K562 (cell line): ENCODE results near the gene MAP3K19. TPM values are rescaled to one million over a fixed set of nuclear protein-coding genes. Genes with fewer than 3 reads are reported as not detected.

ENCODE experiments used
- ATAC-seq: fragments of 200-7000 bp; cut with Tn5 transposase; 3 replicates; pipeline ENCODE4 v1.9.1; 2020; ENCODE audit warnings: moderate library complexity
- BruUV-seq: library from RNA; stranded (reverse); fragments of 400-500 nt; replicated peaks from 2 replicates; lab custom pipeline; 2021; lab: Mats Ljungman, UMichigan
- CTCF ChIA-PET: fragments of 300-600 bp; formaldehyde crosslinking; extraction: SDS; loops from one replicate; lab custom pipeline; 2021; ENCODE audit warnings: low intra/inter-chr PET ratio; lab: Yijun Ruan, JAX
- POLR2A ChIA-PET: fragments of 300-600, 350-650 bp; sonication (Branson Sonifier 250); formaldehyde crosslinking; extraction: SDS; loops from one replicate; lab custom pipeline; 2021; ENCODE audit warnings: antibody characterized with exemption, inconsistent platforms; lab: Yijun Ruan, JAX
- DNase-seq, 4 experiments: peaks; one replicate each; pipeline versions ENCODE4 v3.0.0 to v3.0.0-alpha.2; 2011 to 2018; ENCODE audit warnings: low spot score in 3 of 4, mixed read lengths in 3 of 4; ENCODE audit errors: extremely low read depth in 1 of 4
- FAIRE-seq: peaks from 2 replicates; lab custom pipeline; 2011; peaks lifted over from hg19 to GRCh38; lab: Jason Lieb, UNC
- H2AFZ ChIP-seq: 2 replicates; pipeline ENCODE4 v1.6.0; 2011; ENCODE audit warnings: low read depth, low read length, control low read depth, inconsistent platforms
- H3K27ac ChIP-seq: fragments of 200-600 bp; 3 replicates; pipeline ENCODE4 v1.8.0; 2011; ENCODE audit warnings: low read depth, mild to moderate bottlenecking, control low read depth, inconsistent platforms, low read length, moderate library complexity, mixed read lengths; ENCODE audit errors: extremely low read depth
- H3K27me3 ChIP-seq, 2 experiments: fragments of 300-600 bp in 1 of 2; 2 replicates in 1 of 2; 3 replicates in 1 of 2; pipeline versions ENCODE4 v1.6.0 to v1.8.0; 2011; ENCODE audit warnings: inconsistent platforms in 2 of 2, low read length in 2 of 2, mild to moderate bottlenecking in 1 of 2, mixed read lengths in 1 of 2, moderate library complexity in 1 of 2; ENCODE audit not compliant: control insufficient read depth in 2 of 2, insufficient read depth in 2 of 2
- H3K36me3 ChIP-seq: fragments of 300-600 bp; 3 replicates; pipeline ENCODE4 v1.8.0; 2011; ENCODE audit warnings: mild to moderate bottlenecking, low read length, inconsistent platforms; ENCODE audit not compliant: control insufficient read depth, insufficient read depth
- H3K4me1 ChIP-seq, 2 experiments: fragments of 200-600 bp in 1 of 2; replicated peaks in 1 of 2; 2 replicates in 1 of 2; 3 replicates in 1 of 2; pipeline versions ENCODE4 v1.5.1 to v1.8.0; 2011; ENCODE audit warnings: inconsistent platforms in 2 of 2, low read length in 2 of 2, mild to moderate bottlenecking in 1 of 2, mixed read lengths in 1 of 2, moderate library complexity in 1 of 2; ENCODE audit not compliant: control insufficient read depth in 2 of 2, insufficient read depth in 2 of 2
- H3K4me2 ChIP-seq: 2 replicates; pipeline ENCODE4 v1.6.1; 2011; ENCODE audit warnings: low read length, control low read depth, inconsistent platforms, mixed read lengths; ENCODE audit not compliant: insufficient read depth
- H3K4me3 ChIP-seq: fragments of 200-600 bp; sonication (generic), shearing (Covaris generic); 2 replicates; pipeline ENCODE4 v1.5.1; 2016; ENCODE audit warnings: control low read depth, inconsistent platforms
- H3K79me2 ChIP-seq: fragments of 200-600 bp; 3 replicates; pipeline ENCODE4 v1.8.0; 2011; ENCODE audit warnings: low read length, inconsistent platforms; ENCODE audit not compliant: control insufficient read depth, insufficient read depth
- H3K9ac ChIP-seq, 2 experiments: 2 replicates each; pipeline versions ENCODE4 v1.6.0 to v1.6.1; 2011; ENCODE audit warnings: low read depth in 2 of 2, low read length in 2 of 2, control low read depth in 1 of 2, inconsistent platforms in 1 of 2, mild to moderate bottlenecking in 1 of 2, mixed read lengths in 1 of 2; ENCODE audit not compliant: insufficient read depth in 1 of 2
- H3K9me1 ChIP-seq: one replicate; pipeline ENCODE4 v1.6.0; 2011; ENCODE audit warnings: inconsistent platforms, mild to moderate bottlenecking, low read length, moderate library complexity; ENCODE audit not compliant: control insufficient read depth, insufficient read depth
- H3K9me3 ChIP-seq: replicated peaks from 2 replicates; pipeline ENCODE4 v1.5.1; 2011; ENCODE audit warnings: low read depth, low read length, inconsistent platforms; ENCODE audit not compliant: control insufficient read depth, insufficient read depth
- H4K20me1 ChIP-seq: replicated peaks from 2 replicates; pipeline ENCODE4 v1.6.1; 2011; ENCODE audit warnings: low read length, inconsistent platforms, mixed read lengths; ENCODE audit not compliant: control insufficient read depth, insufficient read depth
- MLLT1 ChIP-seq, 2 experiments: fragments of 450-650 bp; IDR thresholded peaks; 2 replicates each; pipeline ENCODE4 v1.6.1; 2016
- USF2 ChIP-seq: sonication (generic); formaldehyde crosslinking; IDR thresholded peaks from 2 replicates; pipeline ENCODE4 v1.5.0; 2020; ENCODE audit warnings: missing genetic modification reagents
- WGBS: fragments of 100-300 bp; shearing (Covaris generic); methylation state at CpG from one replicate; pipeline ENCODE4 v1.1.6; 2016; ENCODE audit warnings: low coverage, mixed read lengths; ENCODE audit not compliant: insufficient coverage; ENCODE audit errors: missing lambda C conversion rate; 5-methylcytosine and 5-hydroxymethylcytosine counted together
- in situ Hi-C: fragments of 300-500 bp; cut with MboI; formaldehyde crosslinking; loops from 4 replicates; pipeline ENCODE4 v1.15.0; 2018; ENCODE audit warnings: inconsistent platforms, mixed read lengths
- intact Hi-C: fragments of 100-400 bp; cut with micrococcal nuclease; formaldehyde crosslinking; loops from 2 replicates; pipeline ENCODE4 v1.14.2; 2022
- polyA plus RNA-seq, 8 experiments: library from polyadenylated mRNA; depleted of rRNA in 4 of 8; stranded (reverse) in 5 of 8; unstranded in 3 of 8; fragments of >200 nt; fragmentation: Nextera tagmentation in 2 of 8; fragmentation: Illumina TruSeq in 1 of 8; extraction: Ambion mirVana in 2 of 8; extraction: Trizol in 1 of 8; gene quantifications; 2 replicates each; pipeline versions ENCODE4 v1.2.1 to v1.2.3, GENCODE V29; 2011 to 2014; ENCODE audit warnings: inconsistent platforms in 1 of 8, missing spikeins in 1 of 8
- total RNA-seq, 7 experiments: library from RNA; depleted of rRNA in 6 of 7; stranded (reverse); fragments of >200 nt in 6 of 7; fragmentation: Illumina TruSeq in 2 of 7; extraction: Trizol in 2 of 7; gene quantifications; 2 replicates each; pipeline versions ENCODE4 v1.2.1 to v1.2.3, GENCODE V29; 2011 to 2021; ENCODE audit warnings: low replicate concordance in 1 of 7

The MAP3K19 gene
- total and polyA plus RNA-seq, 9 of the 15 experiments (the other 6 are each of a cell fraction or from before 2014, with no cell fraction given): 0.29 TPM; not detected in 8

- in situ Hi-C loops (no loop called here), intact Hi-C loops (loop anchor here (5.0 to 10.0 kb wide), 6 partner anchors 172 to 1382 kb away; partner anchors contain the start of genes R3HDM1 and ZRANB3)
- no peak for ATAC-seq
- Histone ChIP-seq H3K9me1 (no peaks in the 10 kb centered on the region), H3K4me3 (no peak overlapping the region), H3K9ac (no peak overlapping the region), H3K4me2 (no peak overlapping the region), H3K79me2 (no peaks in the 10 kb centered on the region), H3K9me3 (no peaks in the 10 kb centered on the region), H3K4me1 (peaks cover 0 to 8% of the 10 kb centered on the region in 2 experiments; a peak in 2 of 5 replicates), H3K27ac (no peak overlapping the region), H3K36me3 (no peaks in the 10 kb centered on the region), H2AFZ (peak overlapping the region; percentile 58; the same call in 1 of the 2 replicates), H4K20me1 (no peaks in the 10 kb centered on the region), H3K27me3 (peaks cover 0 to 2% of the 10 kb centered on the region in 2 experiments; a peak in 1 of 5 replicates)
- no peak for FAIRE-seq
- WGBS: 24% methylated on average over 4 of the region's 4 CpGs
- no peak for DNase-seq
- TF ChIP-seq USF2 (CRISPR knock-in tag): 0 out of 2 replicates have a peak, but pooled peaks have one; percentile 12
- no peak for TF ChIP-seq MLLT1 (IDR thresholded peaks at IDR 0.05)
- BruUV-seq: no TSS peak
- CTCF ChIA-PET: no interaction called here
- POLR2A ChIA-PET: no interaction called here
Measured at GRCh38 chr2:135002836-135003235, 44.4 kb downstream of the MAP3K19 start.
